ENCODE results near the gene ALOX12.
A peak's percentile ranks its signal among the peaks of the same experiment; 100 is the strongest.
"Not testable (repeated sequence)": the region's sequence is repeated elsewhere in the genome, so short reads cannot be mapped to it uniquely, and the experiment has no call there.

Gene ALOX12, protein sequence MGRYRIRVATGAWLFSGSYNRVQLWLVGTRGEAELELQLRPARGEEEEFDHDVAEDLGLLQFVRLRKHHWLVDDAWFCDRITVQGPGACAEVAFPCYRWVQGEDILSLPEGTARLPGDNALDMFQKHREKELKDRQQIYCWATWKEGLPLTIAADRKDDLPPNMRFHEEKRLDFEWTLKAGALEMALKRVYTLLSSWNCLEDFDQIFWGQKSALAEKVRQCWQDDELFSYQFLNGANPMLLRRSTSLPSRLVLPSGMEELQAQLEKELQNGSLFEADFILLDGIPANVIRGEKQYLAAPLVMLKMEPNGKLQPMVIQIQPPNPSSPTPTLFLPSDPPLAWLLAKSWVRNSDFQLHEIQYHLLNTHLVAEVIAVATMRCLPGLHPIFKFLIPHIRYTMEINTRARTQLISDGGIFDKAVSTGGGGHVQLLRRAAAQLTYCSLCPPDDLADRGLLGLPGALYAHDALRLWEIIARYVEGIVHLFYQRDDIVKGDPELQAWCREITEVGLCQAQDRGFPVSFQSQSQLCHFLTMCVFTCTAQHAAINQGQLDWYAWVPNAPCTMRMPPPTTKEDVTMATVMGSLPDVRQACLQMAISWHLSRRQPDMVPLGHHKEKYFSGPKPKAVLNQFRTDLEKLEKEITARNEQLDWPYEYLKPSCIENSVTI

DNA sequence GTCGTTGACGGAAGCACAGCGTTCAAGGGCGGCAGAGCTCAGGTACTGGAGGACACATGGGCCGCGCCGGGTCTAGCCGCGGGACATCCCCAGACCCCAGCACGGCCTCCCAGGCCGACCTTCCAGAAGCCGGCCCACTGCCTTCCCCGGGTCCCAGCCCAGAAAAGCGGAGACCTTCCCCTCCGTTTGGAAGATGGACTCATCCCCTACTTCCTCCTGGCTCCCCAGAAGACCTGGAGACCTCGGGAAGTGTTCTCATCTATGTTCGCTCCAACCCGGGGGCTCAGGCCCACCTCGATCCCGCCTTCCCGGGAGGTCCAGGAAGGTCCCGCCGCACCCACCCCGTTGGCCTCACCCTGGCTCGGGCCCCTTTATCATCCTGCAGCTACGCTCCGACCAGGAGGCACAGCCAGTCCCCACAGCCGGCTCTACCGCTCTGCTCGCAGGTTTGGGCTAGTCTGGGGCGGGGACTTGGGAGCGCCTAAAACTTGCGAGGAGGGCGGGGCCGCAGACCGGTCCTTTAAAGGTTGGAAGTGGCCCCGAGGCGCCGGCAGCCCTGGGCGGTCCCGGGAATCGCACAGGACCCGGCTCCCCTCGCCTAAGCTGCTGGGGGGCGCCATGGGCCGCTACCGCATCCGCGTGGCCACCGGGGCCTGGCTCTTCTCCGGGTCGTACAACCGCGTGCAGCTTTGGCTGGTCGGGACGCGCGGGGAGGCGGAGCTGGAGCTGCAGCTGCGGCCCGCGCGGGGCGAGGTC lies at the start of gene ALOX12:
ALOX12 (plus strand) TSS at position 550 of the 756 bp plus-strand sequence; CDS start at position 619, 69 bp downstream.
- peaks cover 9% of the 10 kb centered on the region; the same call in 1 of the 2 replicates for H3K27me3 ChIP-seq (ENCODE audit: control insufficient read depth, insufficient read depth, low read length)
- no peak for DNase-seq (ENCODE audit: low read depth, low spot score)
- H3K4me1 ChIP-seq (ENCODE audit: control insufficient read depth, insufficient read depth, low read length), result peaks cover 2% of the 10 kb centered on the region; the same call in 1 of the 2 replicates
- H3K9me3 ChIP-seq (ENCODE audit: control insufficient read depth, insufficient read depth, low read length), result no peaks in the 10 kb centered on the region
- H3K27ac ChIP-seq (ENCODE audit: low read length), result no peak within 1 kb of the TSS
- no peaks in the 10 kb centered on the region for H3K36me3 ChIP-seq (ENCODE audit: control insufficient read depth, insufficient read depth, low read length)
- peak within 1 kb of the TSS; percentile 55 for H3K4me3 ChIP-seq (ENCODE audit: low read length)
- WGBS (ENCODE audit: insufficient coverage, insufficient read length), result no CpG with 5 or more reads among the region's 64 CpGs

DNA sequence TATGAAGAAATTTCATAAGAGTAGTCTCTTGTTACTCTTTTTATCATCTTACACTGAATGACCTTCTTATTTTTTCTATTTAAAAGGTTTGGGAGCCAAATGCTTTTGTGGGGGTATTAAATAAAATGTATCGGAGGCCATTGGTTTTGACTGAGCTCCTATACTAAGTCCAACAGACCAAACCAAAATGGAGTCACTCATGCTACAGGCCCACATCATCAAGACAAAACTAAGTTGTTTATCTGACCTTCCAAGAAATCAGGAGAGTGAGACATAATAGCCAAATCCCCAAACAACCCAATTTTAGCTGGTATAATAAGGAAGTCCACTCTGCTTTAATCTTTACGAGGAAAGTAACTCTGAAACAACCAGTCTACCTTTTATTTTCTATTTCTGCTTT lies 48.1 kb upstream of the ALOX12 start:
- Histone ChIP-seq H3K9me3 (ENCODE audit: control insufficient read depth, insufficient read depth, low read length) (no peaks in the 10 kb centered on the region), H3K27me3 (ENCODE audit: control insufficient read depth, insufficient read depth, low read length) (no peaks in the 10 kb centered on the region), H3K4me1 (ENCODE audit: control insufficient read depth, insufficient read depth, low read length) (no peaks in the 10 kb centered on the region), H3K4me3 (ENCODE audit: low read length) (no peak overlapping the region), H3K27ac (ENCODE audit: low read length) (no peak overlapping the region), H3K36me3 (ENCODE audit: control insufficient read depth, insufficient read depth, low read length) (no peaks in the 10 kb centered on the region)
- WGBS (ENCODE audit: insufficient coverage, insufficient read length), result no CpG with 5 or more reads among the region's 2 CpGs
- DNase-seq (ENCODE audit: low read depth, low spot score), result no peak

DNA sequence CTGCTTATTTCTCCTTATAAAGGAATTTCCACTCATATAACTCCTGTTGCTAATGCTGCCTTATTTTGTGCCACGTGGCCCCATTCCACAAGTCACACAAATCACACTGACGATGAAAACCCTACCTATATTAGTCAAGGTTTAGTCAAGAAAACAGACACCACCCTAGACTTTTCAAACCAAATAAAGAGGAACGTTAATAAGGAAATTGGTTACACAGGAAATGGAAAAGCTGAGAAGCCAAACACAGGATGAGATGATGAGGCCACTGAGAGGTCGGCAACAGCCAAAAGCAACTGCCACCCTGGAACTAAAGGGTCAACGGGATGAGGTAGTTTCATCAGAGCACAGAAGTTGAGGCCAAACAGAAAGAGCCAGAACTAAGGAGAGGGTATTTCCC lies 47.3 kb upstream of the ALOX12 start:
- Histone ChIP-seq H3K36me3 (ENCODE audit: control insufficient read depth, insufficient read depth, low read length) (no peaks in the 10 kb centered on the region), H3K9me3 (ENCODE audit: control insufficient read depth, insufficient read depth, low read length) (no peaks in the 10 kb centered on the region), H3K27me3 (ENCODE audit: control insufficient read depth, insufficient read depth, low read length) (no peaks in the 10 kb centered on the region), H3K4me3 (ENCODE audit: low read length) (no peak overlapping the region), H3K27ac (ENCODE audit: low read length) (no peak overlapping the region), H3K4me1 (ENCODE audit: control insufficient read depth, insufficient read depth, low read length) (no peaks in the 10 kb centered on the region)
- WGBS (ENCODE audit: insufficient coverage, insufficient read length), result no CpG with 5 or more reads among the region's 5 CpGs
- DNase-seq (ENCODE audit: low read depth, low spot score), result no peak

DNA sequence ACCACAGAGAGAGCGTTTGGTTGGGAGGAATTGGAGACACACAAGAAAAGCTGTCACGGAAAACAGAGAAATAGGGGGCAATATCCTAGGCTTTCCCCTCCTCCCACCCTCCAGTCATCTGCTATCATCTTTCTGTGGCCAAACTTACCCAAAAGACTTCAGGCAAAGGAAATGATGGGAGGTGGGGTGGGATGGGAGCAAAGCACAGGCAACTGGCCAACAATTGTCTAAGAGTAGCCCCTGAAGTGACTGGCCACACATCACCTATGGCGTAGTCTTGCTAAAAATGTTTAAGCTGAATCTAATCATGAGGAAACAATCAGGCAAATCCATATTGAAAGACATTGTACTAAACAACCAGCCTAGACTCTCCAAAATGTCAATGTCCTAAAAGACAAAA lies 46.9 kb upstream of the ALOX12 start:
- no peak for DNase-seq (ENCODE audit: low read depth, low spot score)
- Histone ChIP-seq H3K27ac (ENCODE audit: low read length) (no peak overlapping the region), H3K4me1 (ENCODE audit: control insufficient read depth, insufficient read depth, low read length) (no peaks in the 10 kb centered on the region), H3K27me3 (ENCODE audit: control insufficient read depth, insufficient read depth, low read length) (no peaks in the 10 kb centered on the region), H3K4me3 (ENCODE audit: low read length) (no peak overlapping the region), H3K9me3 (ENCODE audit: control insufficient read depth, insufficient read depth, low read length) (no peaks in the 10 kb centered on the region), H3K36me3 (ENCODE audit: control insufficient read depth, insufficient read depth, low read length) (no peaks in the 10 kb centered on the region)
- WGBS (ENCODE audit: insufficient coverage, insufficient read length), result no CpG with 5 or more reads among the region's 3 CpGs

DNA sequence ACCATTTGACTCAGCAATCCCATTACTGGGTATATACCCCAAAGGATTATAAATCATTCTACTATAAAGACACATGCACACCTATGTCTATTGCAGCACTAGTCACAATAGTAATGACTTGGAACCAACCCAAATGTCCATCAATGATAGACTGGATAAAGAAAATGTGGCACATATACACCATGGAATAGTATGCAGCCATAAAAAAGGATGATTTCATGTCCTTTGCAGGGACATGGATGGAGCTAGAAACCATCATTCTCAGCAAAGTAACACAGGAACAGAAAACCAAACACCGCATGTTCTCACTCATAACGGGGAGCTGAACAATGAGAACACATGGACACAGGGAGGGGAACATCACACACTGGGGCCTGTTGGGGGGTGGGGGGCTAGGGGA lies 44.9 kb upstream of the ALOX12 start:
- not testable (repeated sequence) for H3K36me3 ChIP-seq (ENCODE audit: control insufficient read depth, insufficient read depth, low read length); H3K4me1 ChIP-seq (ENCODE audit: control insufficient read depth, insufficient read depth, low read length); H3K27me3 ChIP-seq (ENCODE audit: control insufficient read depth, insufficient read depth, low read length); H3K27ac ChIP-seq (ENCODE audit: low read length); H3K4me3 ChIP-seq (ENCODE audit: low read length); H3K9me3 ChIP-seq (ENCODE audit: control insufficient read depth, insufficient read depth, low read length); DNase-seq (ENCODE audit: low read depth, low spot score)
- WGBS (ENCODE audit: insufficient coverage, insufficient read length), result no CpG with 5 or more reads among the region's 2 CpGs

DNA sequence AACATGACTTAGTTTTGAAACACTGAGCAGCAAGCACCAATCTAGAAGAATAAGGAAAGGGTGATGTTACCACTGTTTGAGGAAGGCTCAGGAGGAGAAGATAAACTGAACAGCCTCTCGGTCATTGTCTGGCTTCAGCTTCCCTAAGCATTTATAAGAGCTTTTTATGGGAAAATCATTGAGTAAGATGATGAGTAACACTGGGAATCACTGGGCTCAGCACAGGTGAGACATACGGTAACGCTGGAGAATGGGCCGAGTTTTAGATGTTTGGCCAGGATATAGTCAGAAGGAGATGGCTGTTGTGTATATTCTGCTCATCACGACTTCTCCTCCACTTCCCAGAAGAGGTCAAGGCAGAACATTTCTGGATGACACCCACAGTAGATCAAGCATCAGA lies 42.2 kb upstream of the ALOX12 start:
- WGBS (ENCODE audit: insufficient coverage, insufficient read length), result no CpG with 5 or more reads among the region's 5 CpGs
- Histone ChIP-seq H3K27ac (ENCODE audit: low read length) (no peak overlapping the region), H3K27me3 (ENCODE audit: control insufficient read depth, insufficient read depth, low read length) (no peaks in the 10 kb centered on the region), H3K4me1 (ENCODE audit: control insufficient read depth, insufficient read depth, low read length) (no peaks in the 10 kb centered on the region), H3K4me3 (ENCODE audit: low read length) (no peak overlapping the region), H3K36me3 (ENCODE audit: control insufficient read depth, insufficient read depth, low read length) (no peaks in the 10 kb centered on the region), H3K9me3 (ENCODE audit: control insufficient read depth, insufficient read depth, low read length) (no peaks in the 10 kb centered on the region)
- DNase-seq (ENCODE audit: low read depth, low spot score), result no peak

DNA sequence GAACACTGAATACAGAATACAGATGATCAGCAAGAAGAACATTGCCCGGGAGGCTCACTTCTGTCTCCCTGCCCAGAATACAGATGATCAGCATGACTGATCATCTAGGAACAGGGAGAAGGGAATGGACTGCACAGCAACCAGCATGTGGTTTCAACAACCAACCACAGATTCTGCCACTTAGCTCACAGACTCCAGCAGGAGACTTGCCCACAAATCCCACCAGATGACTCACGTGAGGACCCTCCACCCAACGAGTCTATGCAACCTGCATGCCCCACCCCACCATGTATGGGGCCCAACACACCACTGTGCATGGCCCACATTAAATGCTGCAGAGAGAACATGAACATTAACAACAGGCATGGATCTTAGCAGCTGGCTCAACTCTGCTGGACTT lies 36.1 kb upstream of the ALOX12 start:
- no peaks in the 10 kb centered on the region for H3K27me3 ChIP-seq (ENCODE audit: control insufficient read depth, insufficient read depth, low read length)
- no peak overlapping the region for H3K27ac ChIP-seq (ENCODE audit: low read length)
- H3K36me3 ChIP-seq (ENCODE audit: control insufficient read depth, insufficient read depth, low read length), result no peaks in the 10 kb centered on the region
- DNase-seq (ENCODE audit: low read depth, low spot score), result no peak
- H3K9me3 ChIP-seq (ENCODE audit: control insufficient read depth, insufficient read depth, low read length), result no peaks in the 10 kb centered on the region
- H3K4me1 ChIP-seq (ENCODE audit: control insufficient read depth, insufficient read depth, low read length), result no peaks in the 10 kb centered on the region
- WGBS (ENCODE audit: insufficient coverage, insufficient read length), result no CpG with 5 or more reads among the region's 3 CpGs
- H3K4me3 ChIP-seq (ENCODE audit: low read length), result no peak overlapping the region

DNA sequence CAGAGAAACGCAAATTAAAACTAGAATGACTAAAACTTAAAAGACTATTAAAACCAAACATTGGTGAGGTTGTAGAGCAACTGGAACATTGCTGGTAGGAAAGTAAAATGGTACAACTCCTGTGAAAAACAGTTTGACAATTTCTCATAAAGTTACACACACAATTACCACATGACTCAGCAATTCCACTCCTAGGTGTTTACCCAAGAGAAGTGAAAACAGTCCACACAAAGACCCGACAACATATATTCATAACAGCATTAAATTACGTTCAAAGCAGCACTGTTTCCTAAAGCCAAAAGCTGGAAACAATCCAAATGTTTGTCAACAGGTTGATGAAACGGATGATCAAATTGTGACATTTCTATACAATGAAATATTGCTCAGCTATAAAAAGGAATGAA lies 26.5 kb upstream of the ALOX12 start:
- no peaks in the 10 kb centered on the region for H3K4me1 ChIP-seq (ENCODE audit: control insufficient read depth, insufficient read depth, low read length)
- no peak overlapping the region for H3K4me3 ChIP-seq (ENCODE audit: low read length)
- no CpG with 5 or more reads among the region's 4 CpGs for WGBS (ENCODE audit: insufficient coverage, insufficient read length)
- H3K9me3 ChIP-seq (ENCODE audit: control insufficient read depth, insufficient read depth, low read length), result no peaks in the 10 kb centered on the region
- H3K27me3 ChIP-seq (ENCODE audit: control insufficient read depth, insufficient read depth, low read length), result no peaks in the 10 kb centered on the region
- no peak overlapping the region for H3K27ac ChIP-seq (ENCODE audit: low read length)
- DNase-seq (ENCODE audit: low read depth, low spot score), result no peak
- no peaks in the 10 kb centered on the region for H3K36me3 ChIP-seq (ENCODE audit: control insufficient read depth, insufficient read depth, low read length)

DNA sequence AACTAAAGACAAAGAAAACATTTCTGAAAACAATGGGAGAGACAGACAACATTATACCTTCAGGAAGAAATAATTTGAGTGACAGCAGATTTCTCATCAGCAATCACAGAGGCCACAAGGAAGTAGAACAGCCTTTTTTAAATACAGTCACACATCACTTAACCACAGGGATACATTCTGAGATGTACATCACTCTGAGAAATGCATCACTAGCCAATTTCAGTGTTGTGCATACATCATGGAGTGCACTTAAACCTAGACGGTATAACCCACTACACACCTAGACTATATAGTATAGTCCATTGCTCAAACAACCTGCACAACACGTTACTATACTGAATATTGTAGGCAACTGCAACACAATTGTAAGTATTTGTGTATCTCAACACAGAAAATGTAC lies 24.9 kb upstream of the ALOX12 start:
- WGBS (ENCODE audit: insufficient coverage, insufficient read length), result no CpG with 5 or more reads among the region's 2 CpGs
- no peaks in the 10 kb centered on the region for H3K36me3 ChIP-seq (ENCODE audit: control insufficient read depth, insufficient read depth, low read length)

DNA sequence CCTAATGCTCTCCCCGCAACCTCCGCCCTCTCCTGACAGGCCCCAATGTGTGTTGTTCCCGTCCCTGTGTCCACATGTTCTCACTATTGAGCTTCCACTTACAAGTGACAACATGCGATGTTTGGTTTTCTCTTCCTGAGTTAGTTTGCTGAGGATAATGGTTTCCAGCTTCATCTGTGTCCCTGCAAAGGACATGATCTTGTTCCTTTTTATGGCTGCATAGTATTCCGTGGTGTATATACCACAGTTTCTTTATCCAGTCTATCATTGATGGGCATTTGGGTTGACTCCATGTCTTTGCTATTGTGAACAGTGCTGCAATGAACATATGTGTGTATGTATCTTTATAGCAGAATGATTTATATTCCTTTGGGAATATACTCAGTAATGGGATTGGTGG lies 16.4 kb upstream of the ALOX12 start:
- DNase-seq (ENCODE audit: low read depth, low spot score); H3K4me3 ChIP-seq (ENCODE audit: low read length); H3K27me3 ChIP-seq (ENCODE audit: control insufficient read depth, insufficient read depth, low read length); H3K9me3 ChIP-seq (ENCODE audit: control insufficient read depth, insufficient read depth, low read length); H3K27ac ChIP-seq (ENCODE audit: low read length); H3K36me3 ChIP-seq (ENCODE audit: control insufficient read depth, insufficient read depth, low read length); H3K4me1 ChIP-seq (ENCODE audit: control insufficient read depth, insufficient read depth, low read length): not testable (repeated sequence)
- no CpG with 5 or more reads among the region's 5 CpGs for WGBS (ENCODE audit: insufficient coverage, insufficient read length)

More for the DNA sequence above, 24.9 kb upstream of the ALOX12 start:
- no peaks in the 10 kb centered on the region for H3K4me1 ChIP-seq (ENCODE audit: control insufficient read depth, insufficient read depth, low read length)
- H3K9me3 ChIP-seq (ENCODE audit: control insufficient read depth, insufficient read depth, low read length), result no peaks in the 10 kb centered on the region
- no peaks in the 10 kb centered on the region for H3K27me3 ChIP-seq (ENCODE audit: control insufficient read depth, insufficient read depth, low read length)
- no peak overlapping the region for H3K27ac ChIP-seq (ENCODE audit: low read length)
- DNase-seq (ENCODE audit: low read depth, low spot score), result no peak
- no peak overlapping the region for H3K4me3 ChIP-seq (ENCODE audit: low read length)
